ENCODE results near the gene GDPD5.

- TF ChIP-seq POLR2AphosphoS5 (IDR thresholded peaks at IDR 0.05; ENCODE audit: insufficient read depth, low read depth, low read length) (no peak), MYC (IDR thresholded peaks at IDR 0.05; ENCODE audit: low read depth, low read length) (no peak), CTCF (IDR thresholded peaks at IDR 0.05; ENCODE audit: extremely low read depth in 1 of 2, insufficient read depth in 1 of 2, low read depth in 1 of 2, low read length in 2 of 2) (no peak), EZH2 (IDR thresholded peaks at IDR 0.05; ENCODE audit: borderline replicate concordance, low read depth, low read length, severe bottlenecking) (no peak), JUN (IDR thresholded peaks at IDR 0.05; ENCODE audit: borderline replicate concordance, insufficient read depth, insufficient read length, low read depth) (no peak)
Measured at GRCh38 chr11:75568616-75569219, 43.0 kb upstream of the GDPD5 start.

Measured in endothelial cell of umbilical vein (primary cell).